NCI-H345 treated with DMSO at 0.1 percent for 48 hours (cell line): ENCODE data around the gene PIK3R1.
A peak's percentile ranks its signal among the peaks of the same experiment; 100 is the strongest.

Source experiments
- DNase-seq: peaks from one replicate; lab custom pipeline; 2025; ENCODE audit not compliant: unreplicated experiment; lab: John Stamatoyannopoulos, UW

The PIK3R1 gene

DNA sequence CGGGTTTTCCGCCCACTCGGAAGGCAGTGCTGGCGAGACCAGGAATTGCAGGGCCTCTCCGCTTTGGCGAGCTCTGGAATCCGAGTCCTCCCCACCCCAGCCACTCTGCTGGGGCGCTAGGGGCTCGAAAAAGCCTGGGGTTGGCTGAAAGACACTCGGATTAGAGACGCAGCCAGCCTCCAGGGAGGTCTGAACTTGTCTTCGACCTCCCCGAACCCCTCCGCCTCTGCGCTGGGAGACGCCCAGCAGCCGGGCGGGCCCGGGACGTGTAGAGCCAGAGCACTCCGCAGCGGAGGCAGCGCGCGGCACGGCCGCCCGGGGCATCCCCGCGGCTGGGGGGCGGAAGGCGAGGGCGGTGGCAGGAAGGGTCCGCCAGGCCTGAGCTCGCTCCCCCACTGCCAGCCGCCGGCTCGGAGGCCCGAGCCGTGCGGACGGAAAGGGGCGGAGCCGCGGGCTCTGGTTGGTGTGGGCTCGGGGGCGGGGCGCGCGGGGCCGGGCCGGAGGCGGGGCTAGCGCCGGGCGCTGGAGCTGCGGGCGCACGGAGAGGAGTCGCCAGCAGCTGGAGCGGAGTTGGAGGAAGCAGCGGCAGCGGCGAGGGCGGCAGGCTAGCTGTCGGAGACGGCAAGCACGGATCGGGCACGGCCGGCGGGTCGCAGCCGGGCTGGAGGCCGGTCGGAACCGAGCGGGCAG lies at the start of gene PIK3R1:
Gene PIK3R1 (plus strand): TSS at position 549 of the 690 bp plus-strand sequence. CDS start 10,920 bp downstream, outside the sequence.
- DNase-seq: peak; percentile 76

DNA sequence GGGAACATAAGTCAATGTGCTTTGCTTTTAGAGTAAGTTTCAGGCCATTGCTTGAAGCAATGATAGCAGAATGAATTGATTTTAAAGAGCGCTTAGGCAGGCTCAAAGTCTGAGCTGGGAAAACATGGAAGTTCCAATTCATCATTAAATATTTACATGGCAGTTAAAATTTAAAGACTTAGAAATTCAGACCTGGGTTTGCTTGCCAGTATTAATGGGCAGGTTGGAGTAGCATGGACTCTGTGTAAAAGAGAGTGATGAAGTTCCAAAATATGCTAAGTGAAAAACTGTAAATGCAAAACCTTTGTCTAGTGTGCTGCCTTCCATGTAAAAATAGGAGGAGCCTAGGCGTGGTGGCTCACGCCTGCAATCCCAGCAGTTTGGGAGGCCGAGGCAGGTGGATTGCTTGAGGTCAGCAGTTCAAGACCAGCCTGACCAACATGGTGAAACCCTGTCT lies 48.3 kb upstream of the PIK3R1 start:
- no peak for DNase-seq

GRCh38 chr5:68169903-68170302 lies 45.7 kb upstream of the PIK3R1 start:
- no peak for DNase-seq

DNA sequence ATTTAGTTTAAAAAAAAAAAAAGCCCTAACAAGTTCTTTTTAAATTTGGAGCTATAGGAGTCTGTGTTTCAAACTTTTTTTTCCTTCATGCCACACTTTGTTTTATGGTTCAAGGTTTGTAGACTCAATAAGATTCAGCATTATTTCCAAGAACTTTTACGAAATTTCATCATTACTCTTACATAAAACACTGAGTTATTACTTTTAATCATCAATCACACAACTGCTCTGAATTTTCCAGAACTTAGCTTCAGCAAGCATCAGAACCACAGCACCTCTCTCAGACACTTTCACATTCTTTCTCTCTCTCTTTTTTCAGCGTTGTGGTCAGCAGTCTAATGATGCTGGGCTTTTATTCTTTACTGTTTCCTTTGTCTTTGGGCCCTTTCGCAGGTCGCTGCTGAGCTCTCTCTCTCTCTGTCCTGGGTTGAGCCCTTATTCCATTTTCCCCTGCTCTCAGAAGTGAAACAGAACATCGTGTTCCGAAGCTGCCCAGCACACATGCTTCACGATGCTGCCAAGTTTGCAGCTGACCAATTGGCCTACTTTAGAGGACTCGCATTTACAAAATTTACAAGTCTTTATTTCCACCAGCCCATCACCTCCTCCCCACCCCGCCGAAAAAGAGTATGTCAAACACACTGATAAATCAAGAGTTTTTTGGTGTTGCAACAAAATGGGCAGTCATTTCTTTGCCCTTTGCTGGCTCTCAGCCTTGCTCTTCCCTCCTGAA lies 44.6 kb upstream of the PIK3R1 start:
- no peak for DNase-seq

GRCh38 chr5:68172314-68172713 lies 43.2 kb upstream of the PIK3R1 start:
- no peak for DNase-seq

GRCh38 chr5:68173007-68173406 lies 42.5 kb upstream of the PIK3R1 start:
- no peak for DNase-seq

DNA sequence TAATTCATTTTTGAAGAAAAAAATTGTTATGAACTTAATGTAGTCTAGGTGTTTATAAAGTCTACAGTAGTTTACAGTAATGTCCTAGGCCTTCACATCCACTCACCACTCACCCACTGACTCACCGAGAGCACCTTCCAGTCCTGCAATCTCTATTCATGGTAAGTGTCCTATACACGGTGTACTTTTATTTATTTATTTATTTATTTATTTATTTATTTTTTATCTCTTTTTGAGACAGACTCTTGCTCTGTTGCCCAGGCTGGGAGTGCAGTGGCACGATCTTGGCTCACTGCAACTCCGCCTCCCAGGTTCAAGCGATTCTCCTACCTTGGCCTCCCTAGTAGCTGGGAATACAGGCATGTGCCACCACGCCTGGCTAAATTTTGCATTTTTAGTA lies 39.3 kb upstream of the PIK3R1 start:
- no peak for DNase-seq

GRCh38 chr5:68176802-68177479 lies 38.6 kb upstream of the PIK3R1 start:
- DNase-seq: no peak

GRCh38 chr5:68177676-68178075 lies 37.9 kb upstream of the PIK3R1 start:
- no peak for DNase-seq

- no peak for DNase-seq
Observed at GRCh38 chr5:68178579-68178978, 37.0 kb upstream of the PIK3R1 start.

DNA sequence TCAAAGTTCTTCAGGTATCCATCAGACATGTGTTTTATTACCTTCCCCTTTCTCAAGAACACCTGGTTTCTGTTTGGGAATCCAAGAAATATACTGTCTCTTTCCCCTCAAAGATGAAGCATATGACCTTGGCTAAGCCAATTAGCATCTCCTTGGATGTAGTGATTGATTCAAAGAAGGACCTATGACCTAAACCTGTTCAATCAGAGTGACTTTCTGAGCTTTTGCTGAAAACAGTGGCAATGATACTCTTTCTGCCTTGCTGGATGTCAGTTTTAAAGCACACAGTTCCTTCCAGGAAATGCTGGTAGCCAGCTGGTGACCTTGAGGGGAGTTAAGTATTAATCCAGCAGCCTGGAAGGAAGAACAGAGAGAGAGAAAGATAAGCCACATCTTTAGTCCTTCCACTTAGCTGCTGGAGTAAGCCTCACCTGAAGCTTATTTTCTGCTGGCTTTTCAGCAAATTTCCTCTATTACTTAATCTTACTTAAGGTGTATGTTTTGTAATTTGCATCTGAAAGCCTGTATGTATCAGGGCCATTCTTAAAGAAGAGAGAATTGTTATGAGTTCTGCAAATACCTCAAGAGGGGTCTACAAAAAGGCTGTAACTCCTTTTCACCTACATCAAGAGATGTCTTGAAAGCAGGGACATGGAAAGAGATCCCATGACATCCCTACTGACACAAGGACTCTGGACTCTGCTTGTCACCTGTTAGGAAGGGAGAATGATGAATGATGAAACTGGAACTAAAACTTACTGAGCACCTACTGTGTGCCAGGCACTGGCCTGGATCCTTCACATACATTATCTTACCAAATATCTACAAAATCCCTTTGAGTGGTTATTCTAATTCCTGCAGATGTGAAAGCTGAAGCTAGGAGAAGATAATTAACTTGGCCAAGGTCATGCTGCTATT lies 35.2 kb upstream of the PIK3R1 start:
- DNase-seq: no peak

GRCh38 chr5:68181039-68181599 lies 34.4 kb upstream of the PIK3R1 start:
- no peak for DNase-seq

GRCh38 chr5:68182094-68182493 lies 33.5 kb upstream of the PIK3R1 start:
- DNase-seq: no peak

DNA sequence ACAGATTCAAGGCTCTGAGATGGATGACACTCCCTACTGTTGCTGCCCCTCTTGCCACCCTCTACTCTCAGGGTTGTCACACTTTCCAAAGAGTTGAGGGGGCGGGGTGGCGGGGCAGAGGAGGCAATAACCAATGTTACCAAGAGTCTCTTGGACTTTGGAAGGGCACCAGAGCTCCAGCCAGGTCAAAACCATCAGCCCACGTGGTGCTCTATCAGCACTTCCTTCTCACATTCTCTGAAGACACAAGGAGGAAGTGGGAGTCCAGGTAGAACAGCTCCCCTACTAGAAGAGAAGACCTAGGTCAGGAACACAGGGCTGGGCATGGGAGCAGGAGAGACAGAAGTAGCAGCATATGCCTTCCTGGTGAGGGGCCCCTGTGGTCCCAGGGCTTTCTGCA lies 33.0 kb upstream of the PIK3R1 start:
- DNase-seq: no peak

GRCh38 chr5:68187268-68188055 lies 28.1 kb upstream of the PIK3R1 start:
- DNase-seq: no peak

GRCh38 chr5:68189171-68189570 lies 26.4 kb upstream of the PIK3R1 start:
- DNase-seq: no peak

DNA sequence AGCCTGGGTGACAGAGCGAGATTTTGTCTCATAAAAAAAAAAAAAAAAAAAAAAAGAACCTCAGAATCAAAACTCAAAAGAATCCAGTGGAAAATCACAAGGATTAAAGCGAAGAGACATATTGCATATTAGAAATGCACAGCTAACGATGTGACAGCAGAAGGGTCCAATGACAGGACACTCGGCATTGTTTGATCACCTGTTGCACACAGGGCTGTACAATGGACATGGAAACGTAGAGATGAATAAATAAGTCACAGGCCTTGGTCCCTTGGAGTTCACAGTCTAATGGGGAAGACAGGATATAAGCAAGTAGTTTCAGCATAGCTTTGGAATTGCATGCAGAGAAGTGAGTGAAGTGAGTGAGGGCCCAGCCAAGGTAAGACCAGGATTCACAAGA lies 25.9 kb upstream of the PIK3R1 start:
- no peak for DNase-seq

DNA sequence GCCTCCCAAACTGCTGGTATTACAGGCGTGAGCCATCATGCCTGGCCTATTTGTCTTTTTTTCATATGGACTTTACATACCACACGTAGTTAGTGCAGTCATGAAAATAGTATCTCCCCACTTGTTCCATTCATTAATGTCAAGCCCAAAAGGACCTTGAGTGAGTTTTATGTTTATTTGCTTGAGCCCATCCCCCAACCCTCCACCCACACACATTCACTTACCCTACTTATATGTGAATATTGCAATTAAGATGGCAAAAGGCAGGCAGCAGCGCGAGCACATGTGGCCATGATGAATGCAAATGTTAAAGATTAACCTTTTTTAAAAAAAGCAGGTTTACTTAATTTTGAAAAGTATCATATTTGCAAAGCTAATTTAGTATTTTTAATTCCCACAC lies 24.9 kb upstream of the PIK3R1 start:
- DNase-seq: no peak

DNA sequence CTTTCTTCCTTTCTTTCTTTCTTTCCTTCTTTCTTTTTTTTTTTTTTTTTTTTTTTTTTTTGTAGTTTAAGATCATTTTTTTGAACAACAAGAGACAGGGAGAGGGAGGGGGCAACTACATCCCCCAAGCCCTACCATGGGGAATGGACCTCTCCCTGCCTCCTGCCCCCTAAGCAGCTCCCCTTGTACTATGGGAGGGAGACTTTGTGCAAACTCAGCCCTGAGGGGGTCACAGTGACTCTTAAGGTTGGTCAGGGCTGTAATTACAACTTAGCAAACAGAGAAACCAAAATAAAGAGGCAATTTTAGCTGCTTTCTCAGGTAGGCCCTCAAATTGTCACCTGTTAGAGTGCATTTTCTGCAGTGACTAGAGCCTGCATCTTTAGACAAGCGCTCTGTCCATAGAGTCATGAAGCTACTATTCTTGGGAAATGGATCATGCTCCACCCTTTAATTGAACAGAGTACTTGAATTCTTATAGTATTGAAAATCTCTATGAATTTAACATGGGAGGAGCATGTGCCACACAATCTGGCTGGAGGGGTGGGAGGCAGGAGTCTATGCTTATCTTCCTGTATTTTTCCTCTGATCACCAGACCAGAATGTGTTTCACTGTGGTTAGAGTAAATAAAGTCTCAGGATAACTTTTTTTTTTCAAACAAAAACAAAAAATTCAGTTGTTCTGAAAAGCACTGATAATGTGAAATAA lies 24.3 kb upstream of the PIK3R1 start:
- no peak for DNase-seq
